ENCODE results near the gene LILRA6.
"Not testable (repeated sequence)": the region's sequence is repeated elsewhere in the genome, so short reads cannot be mapped to it uniquely, and the experiment has no call there.

- not testable (repeated sequence) for TF ChIP-seq CTCF (conservative IDR thresholded peaks at IDR 0.05; ENCODE audit: low read depth, low read length); EZH2 (IDR thresholded peaks at IDR 0.05; ENCODE audit: borderline replicate concordance, low read depth, low read length, poor library complexity, severe bottlenecking)
Measured at GRCh38 chr19:54217517-54218247, 24.9 kb downstream of the LILRA6 start.

Measured in A673 (cell line).